GM18867 (cell line): ENCODE measurements around the gene DYRK2.
"Not testable (repeated sequence)": the region's sequence is repeated elsewhere in the genome, so short reads cannot be mapped to it uniquely, and the experiment has no call there.

Source experiments
- ATAC-seq: cut with Tn5 transposase; IDR thresholded peaks from one replicate; pipeline ENCODE4 v1.9.1; 2021; ENCODE audit warnings: mild to moderate bottlenecking, moderate library complexity; ENCODE audit not compliant: unreplicated experiment

The DYRK2 gene

DNA sequence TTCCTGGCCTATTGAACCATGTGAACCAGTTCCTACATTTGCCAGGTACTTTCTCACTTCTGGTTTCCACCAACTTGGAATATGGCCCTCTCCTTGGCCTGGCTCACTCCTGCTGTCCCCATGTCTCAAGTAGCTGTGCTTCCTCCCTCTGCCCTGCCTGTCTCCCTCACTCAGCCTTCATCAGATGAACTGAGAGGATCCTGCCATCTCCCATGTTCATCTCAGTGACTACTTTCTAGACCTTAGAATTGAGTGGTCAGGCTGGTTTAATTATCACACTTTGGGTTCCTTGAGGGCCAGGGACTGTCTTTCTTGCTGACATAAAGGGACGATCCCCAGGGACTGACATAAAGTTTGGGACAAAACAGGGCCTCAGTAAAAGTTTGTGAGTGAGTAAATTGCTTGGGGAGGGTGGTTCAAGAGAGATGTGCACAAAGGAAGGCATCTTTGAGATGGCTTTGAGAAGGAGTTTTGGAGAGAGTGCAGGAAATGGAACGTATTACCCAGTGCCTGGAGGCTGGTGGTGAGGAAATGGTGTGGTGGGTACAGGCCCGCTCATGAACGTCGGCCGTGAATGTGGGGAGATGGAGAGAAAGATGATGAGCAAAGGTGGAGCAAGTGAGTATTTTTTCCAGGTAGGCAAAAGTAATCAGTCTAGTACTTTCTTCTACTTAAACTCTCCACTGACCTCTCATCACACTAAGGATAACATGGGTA is 20.8 kb downstream of the DYRK2 start:
- no peak for ATAC-seq

DNA sequence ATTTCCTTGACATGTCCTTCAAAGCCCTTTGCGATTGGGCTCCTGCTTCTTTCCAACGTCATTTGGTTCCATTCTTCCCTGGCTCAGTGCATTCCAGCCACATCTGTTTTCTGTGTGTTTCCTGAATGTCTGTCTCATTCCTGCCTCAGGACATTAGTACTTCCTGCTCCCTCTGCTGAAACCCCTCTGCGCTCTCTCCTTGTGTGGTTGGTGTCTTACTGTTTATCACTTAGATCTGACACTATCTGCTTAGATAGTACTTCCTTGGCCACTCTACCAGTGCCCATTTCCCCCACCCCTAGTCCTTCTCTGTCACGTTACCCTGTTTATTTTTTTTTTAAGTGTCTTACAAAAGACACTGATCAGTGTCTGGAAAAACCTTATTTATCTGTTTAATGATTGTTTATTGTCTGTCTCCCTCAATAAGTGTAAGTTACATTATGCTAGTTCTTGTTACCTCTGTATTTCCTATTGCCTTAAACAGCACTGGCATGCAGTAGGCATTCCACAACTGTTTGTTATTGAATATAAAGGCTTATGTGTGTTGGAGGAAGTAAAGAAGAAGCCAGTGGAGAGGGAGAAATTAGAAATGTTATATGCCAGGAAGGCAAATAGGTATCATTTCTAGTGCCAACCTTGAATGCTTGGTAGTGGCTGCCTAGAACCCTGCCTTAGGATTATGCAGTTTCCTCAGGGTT is 21.5 kb downstream of the DYRK2 start:
- ATAC-seq: no peak

DNA sequence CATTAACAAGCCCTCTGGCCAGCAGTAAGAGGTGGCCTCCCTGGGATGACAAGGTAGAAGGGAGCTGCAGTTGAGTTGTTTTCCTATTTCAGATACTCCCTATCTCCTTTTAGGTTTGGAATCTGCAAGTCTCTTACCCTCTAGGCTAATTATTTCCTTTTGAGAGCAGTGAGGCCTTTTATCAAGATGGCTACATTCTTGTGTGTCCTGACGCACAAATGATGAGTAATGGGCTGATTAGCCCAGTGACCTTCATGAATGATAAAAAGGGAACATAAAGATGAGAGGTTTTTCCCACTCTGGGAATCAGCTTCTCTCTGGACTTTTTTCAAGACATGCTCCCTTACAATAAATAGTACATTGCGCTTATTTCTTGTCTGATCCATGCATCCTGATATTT is 22.9 kb downstream of the DYRK2 start:
- no peak for ATAC-seq

- ATAC-seq: no peak
Observed at GRCh38 chr12:67671892-67672291, 23.3 kb downstream of the DYRK2 start.

DNA sequence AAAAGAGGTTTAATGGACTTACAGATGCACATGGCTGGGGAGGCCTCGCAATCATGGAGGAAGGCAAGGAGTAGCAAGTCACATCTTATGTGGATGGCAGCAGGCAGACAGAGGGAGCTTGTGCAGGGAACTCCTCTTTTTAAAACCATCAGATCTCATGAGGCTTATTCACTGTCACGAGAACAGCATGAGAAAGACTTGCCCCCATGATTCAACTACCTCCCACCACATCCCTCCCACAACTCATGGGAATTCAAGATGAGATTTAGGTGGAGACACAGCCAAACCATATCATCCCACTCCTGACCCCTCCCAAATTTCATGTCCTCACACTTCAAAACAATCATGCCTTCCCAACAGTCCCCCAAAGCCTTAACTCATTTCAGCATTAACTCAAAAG is 24.0 kb downstream of the DYRK2 start:
- ATAC-seq: not testable (repeated sequence)

DNA sequence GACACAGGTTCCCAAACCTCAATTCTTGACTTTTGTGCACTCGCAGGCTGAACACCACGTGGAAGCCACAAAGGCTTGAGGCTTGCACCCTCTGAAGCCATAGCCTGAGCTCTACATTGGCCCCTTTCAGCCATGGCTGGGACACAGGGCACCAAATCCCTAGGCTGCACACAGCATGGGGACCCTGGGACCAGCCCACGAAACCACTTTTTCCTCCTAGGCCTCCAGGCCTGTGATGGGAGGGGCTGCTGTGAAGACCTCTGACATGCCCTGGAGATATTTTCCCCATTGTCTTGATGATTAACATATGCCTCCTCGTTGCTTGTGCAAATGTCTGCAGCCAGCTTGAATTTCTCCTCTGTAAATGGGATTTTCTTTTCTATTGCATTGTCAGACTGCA is 25.0 kb downstream of the DYRK2 start:
- ATAC-seq: not testable (repeated sequence)

GRCh38 chr12:67674417-67674816 is 25.9 kb downstream of the DYRK2 start:
- ATAC-seq: no peak

GRCh38 chr12:67676624-67677023 is 28.1 kb downstream of the DYRK2 start:
- no peak for ATAC-seq

GRCh38 chr12:67677166-67677565 is 28.6 kb downstream of the DYRK2 start:
- ATAC-seq: no peak

- no peak for ATAC-seq
Observed at GRCh38 chr12:67681105-67681778, 32.7 kb downstream of the DYRK2 start.

DNA sequence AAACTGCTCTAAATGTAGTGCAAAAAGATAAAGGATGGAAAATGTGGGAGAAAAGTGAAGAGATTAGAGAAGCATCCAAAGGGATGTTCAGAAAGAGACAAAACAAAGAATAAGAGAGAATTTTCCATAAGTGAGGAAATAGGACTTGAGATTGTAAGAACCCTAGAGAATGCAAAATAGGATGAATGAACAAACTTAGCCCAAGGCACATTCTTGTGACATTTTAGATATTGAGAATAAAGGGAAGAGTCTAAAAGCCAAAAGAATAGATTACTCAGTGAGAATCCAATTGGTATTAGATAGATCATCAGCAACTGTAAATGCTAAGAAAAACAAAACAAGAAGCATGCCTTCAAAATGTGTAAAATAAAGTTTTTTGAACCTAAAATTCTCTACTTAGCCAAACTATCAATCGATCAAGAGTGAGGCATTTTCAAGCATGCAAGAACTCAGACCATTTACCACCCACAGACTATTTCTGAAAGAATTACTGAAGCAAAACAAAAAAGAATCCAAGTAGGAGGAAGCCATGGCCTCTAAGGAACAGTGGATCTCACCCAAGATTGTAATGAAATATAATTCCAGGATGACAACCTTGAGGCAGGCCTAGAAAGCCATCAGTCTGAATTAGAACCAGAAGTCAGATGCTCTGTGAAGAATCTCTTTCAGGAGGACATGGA is 33.5 kb downstream of the DYRK2 start:
- no peak for ATAC-seq

DNA sequence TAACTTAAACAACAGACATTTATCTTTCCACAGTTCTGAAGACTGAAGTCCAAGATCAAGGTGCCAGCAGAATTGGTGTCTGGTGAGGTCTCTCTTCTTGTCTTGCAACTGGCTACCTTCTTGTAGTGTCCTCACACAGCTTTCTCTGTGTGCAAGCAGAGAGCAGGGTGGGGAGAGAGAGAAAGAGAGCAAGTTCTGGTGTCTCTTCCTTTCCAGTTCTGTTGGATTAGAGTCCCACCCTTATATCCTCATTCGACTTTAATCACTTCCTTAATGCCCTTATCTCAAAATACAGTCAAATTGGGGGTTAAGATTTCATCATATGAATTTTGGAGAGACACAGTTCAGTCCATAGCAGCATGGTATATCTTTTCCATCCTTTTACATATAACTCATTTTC is 40.8 kb downstream of the DYRK2 start:
- no peak for ATAC-seq

GRCh38 chr12:67690656-67691055 is 42.1 kb downstream of the DYRK2 start:
- ATAC-seq: no peak

DNA sequence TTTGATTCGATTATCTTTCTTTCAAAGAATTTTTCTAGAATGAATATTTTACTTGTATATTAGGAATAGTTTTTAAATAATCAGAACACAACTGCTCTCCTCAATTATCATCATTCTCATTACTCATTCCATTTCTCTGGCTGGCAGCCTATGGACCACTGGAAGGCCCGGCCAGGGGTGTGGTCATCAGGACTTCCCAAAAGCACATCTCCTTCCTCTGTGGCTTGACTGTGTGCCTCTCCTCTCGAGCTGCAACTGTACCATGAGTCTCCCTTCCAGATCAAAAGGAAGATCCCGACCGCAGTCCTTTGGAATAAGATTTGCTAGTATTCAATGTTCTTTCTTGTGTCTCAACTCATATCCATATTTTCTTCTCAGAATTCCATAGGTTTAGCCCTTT is 42.7 kb downstream of the DYRK2 start:
- no peak for ATAC-seq

DNA sequence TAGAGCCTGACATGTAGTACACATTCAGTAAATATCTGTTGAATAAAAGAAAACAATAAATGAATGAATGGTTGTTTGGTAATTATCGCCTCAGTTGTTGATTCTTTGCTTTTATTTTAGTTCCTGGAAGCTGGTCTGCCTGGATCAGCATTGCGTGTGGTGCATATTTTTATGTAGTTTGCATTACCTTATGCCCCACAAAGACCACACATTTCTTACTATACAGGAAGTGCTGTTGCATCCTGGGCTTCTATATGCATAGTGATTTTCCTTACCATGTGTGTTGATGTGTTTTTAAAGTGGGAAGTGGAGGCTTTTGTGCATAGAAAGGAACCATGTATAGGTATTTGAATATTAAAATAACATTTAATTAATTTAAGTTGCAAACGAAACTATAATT is 43.6 kb downstream of the DYRK2 start:
- no peak for ATAC-seq

- no peak for ATAC-seq
Observed at GRCh38 chr12:67692966-67693365, 44.4 kb downstream of the DYRK2 start.

GRCh38 chr12:67693894-67694293 is 45.3 kb downstream of the DYRK2 start:
- no peak for ATAC-seq

DNA sequence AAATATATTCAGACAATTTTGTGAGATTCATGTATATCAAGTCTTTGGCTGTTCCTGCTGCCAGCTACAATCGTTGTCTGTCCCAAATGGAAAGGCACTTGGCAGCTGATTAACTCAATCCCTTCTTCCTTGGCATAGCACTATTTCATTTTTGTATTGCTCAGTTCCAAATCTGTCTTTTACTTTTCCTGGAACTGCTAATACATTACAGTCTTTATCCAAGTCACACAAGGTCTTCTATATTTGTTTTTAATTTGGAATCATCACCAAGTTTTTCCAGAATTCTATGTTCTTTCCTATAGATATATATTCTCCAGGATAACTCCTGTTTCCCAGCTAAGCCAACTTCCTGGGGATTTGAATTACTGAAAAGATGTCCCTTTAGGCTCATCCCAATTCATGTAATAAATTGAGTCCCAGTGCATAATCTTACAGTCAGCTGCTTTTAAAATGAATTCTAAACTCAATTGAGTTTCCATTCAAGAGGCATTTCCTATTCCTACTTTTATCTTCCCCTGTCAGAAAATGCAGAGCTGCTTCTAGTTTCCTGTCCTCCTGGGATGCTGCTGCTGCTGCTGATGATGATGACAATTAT is 45.9 kb downstream of the DYRK2 start:
- ATAC-seq: no peak

GRCh38 chr12:67695974-67696373 is 47.4 kb downstream of the DYRK2 start:
- no peak for ATAC-seq

DNA sequence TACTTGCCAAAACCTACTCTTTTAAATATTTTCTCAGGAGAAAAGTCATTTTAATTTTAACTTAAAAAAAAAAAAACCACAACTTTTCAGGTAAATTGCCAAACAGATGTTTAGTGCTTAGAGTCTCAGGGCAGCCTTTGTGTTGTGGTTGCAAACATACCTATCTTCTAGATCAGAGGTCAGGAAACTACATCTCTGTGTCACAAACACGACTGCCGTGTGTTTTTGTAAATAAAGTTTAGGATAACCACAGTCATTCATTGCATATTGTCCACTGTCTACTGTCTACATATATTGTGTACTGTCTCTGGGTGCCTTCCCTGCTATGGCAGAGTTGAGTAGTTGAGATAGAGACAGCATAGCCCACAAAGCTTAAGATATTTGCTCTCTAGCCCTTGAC is 48.9 kb downstream of the DYRK2 start:
- ATAC-seq: no peak

- no peak for ATAC-seq
Observed at GRCh38 chr12:67697967-67698366, 49.4 kb downstream of the DYRK2 start.
